Fibroblast of villous mesenchyme (primary cell): Measurements from ENCODE around the gene TMTC2. TPM values are rescaled to one million over a fixed set of nuclear protein-coding genes. Genes with fewer than 3 reads are reported as not detected.

ENCODE experiments used
- DNase-seq: peaks from one replicate; pipeline ENCODE4 v3.0.0-alpha.2; 2010; ENCODE audit warnings: low read depth
- H3K4me3 ChIP-seq: 2 replicates; pipeline ENCODE4 v1.5.1; 2011; ENCODE audit warnings: low read depth, mild to moderate bottlenecking, low read length
- total RNA-seq: library from RNA; depleted of rRNA; stranded (reverse); fragments of >200 nt; gene quantifications from 2 replicates; pipeline ENCODE4 v1.2.3, GENCODE V29; 2012
- TF ChIP-seq, protein P1 (sequence below): IDR thresholded peaks from 2 replicates; pipeline ENCODE4 v1.5.1; 2012; ENCODE audit warnings: low read depth, mild to moderate bottlenecking, low read length; ENCODE audit not compliant: insufficient read depth

The TMTC2 gene
- total RNA-seq, 1 donor = 5.2 TPM

DNA sequence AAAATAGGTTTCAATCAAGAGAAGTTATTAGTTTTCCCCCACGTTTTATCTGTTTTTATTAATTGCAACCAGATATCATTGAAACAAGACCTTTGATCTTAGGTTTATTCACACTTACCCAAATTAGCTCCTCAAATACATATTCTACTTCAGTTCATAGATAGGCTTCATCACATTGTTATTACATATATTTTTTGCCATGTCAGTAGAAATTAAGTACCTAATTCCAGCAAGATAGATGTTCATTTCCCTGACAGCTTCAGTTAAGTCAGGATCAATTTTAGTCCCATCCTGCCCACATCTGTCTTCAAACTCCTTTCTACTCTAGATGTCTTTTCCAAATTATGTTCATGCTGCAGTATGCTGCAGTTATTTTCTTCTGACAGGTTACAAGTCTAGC is 388.8 kb downstream of the TMTC2 start:
- DNase-seq = no peak
- H3K4me3 ChIP-seq = no peak overlapping the region
- TF ChIP-seq, protein P1, sequence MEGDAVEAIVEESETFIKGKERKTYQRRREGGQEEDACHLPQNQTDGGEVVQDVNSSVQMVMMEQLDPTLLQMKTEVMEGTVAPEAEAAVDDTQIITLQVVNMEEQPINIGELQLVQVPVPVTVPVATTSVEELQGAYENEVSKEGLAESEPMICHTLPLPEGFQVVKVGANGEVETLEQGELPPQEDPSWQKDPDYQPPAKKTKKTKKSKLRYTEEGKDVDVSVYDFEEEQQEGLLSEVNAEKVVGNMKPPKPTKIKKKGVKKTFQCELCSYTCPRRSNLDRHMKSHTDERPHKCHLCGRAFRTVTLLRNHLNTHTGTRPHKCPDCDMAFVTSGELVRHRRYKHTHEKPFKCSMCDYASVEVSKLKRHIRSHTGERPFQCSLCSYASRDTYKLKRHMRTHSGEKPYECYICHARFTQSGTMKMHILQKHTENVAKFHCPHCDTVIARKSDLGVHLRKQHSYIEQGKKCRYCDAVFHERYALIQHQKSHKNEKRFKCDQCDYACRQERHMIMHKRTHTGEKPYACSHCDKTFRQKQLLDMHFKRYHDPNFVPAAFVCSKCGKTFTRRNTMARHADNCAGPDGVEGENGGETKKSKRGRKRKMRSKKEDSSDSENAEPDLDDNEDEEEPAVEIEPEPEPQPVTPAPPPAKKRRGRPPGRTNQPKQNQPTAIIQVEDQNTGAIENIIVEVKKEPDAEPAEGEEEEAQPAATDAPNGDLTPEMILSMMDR = no peak

DNA sequence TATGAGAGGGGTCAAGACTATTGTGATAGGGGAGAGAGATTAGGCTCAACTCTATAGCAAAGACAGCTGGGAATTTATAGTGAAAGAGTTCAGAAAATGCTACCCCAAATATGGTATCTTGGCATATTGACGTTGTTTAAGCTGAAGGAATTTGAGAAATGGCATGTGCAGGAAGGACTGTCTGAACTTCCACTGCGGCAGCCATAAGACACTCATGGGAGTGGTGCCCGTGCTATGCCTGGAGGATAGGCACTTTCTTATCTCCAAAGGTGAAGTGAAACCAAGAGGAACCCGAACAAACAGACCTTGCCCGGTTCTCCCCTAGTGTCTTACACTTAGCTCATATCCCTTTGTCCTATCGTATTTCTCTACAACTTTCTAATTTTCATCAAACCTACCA is 390.3 kb downstream of the TMTC2 start:
- no peak overlapping the region for H3K4me3 ChIP-seq
- TF ChIP-seq, protein P1 = no peak
- DNase-seq = no peak

DNA sequence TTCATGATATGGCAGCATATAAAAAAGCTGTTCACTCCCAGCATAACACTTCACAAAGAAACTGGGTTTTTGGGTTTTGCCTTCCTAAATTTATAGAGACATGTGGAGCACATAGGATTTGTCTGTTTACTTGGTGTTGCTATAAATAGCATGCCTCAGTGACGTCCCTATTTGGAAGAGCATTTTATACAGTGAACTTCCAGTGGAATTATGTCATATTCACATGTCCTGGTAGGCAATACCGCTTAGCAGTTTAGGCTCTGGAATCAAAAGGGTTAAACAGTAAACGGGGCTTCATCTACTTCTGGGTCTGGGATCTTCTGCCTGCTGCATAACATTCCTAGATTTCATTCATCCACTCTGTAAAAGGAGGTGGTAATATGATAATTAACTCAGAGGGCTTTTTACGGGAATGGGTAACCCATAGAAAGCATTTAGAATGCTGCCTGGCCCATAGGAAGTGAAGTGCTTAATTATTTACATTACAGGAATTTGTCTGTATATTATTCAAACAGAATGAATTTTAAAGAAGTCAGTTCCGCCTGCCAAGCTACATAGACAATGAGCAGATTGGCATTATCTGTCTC is 396.1 kb downstream of the TMTC2 start:
- TF ChIP-seq, protein P1 = no peak
- no peak overlapping the region for H3K4me3 ChIP-seq
- DNase-seq = no peak

DNA sequence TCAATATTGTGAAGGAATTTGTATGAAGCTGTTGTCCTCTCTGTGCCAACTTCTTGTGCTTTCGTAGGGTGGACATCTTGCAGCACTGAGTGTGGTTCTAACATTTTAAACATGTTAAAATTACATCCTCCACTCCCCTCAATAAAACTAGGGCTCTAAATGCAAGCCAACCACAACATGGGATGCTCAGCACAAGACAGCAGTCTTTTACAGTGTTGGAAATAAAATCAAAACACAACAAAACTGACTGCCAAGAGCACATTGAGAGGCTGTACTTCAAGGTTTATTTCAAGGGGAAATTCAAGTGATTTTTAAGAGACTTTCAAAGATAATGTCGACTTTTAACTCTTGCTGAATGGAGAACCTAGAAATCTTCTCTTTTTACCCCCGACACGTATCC is 396.9 kb downstream of the TMTC2 start:
- TF ChIP-seq, protein P1 = no peak
- no peak for DNase-seq

DNA sequence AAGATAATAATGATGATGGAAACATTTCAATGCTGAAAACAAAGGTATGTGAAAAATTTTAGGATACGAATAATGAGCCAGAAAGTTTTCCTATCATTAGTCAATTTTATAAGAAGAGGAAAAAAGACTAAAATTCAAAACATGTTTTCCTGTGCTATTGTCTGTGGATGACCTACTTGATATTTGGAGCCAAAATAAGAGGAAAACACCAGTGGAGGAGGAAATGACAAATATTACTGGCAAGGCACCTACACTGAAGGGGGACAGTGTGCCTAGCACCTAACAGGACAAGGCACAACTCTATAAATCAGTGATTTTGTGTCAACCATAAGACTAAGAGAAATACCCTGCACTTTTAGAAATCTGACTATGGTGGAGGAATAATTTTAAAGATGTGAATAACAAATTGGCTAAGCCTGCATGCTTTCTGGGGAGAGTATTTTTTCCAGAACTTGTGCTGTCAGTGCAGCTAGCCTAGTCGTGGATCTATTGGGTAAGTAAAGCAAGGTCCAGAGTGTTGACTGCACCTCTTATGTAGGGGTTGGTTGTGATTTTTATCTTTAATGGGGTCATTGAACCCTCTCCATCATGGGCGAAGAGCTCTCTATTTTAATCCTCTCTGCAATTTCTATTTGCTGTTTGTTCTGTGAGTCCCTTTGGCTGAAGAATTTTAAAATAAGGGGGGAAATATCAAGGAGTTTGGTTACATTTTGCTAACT is 398.0 kb downstream of the TMTC2 start:
- TF ChIP-seq, protein P1 = no peak
- no peak overlapping the region for H3K4me3 ChIP-seq
- no peak for DNase-seq

More for the DNA sequence above, 396.9 kb downstream of the TMTC2 start:
- H3K4me3 ChIP-seq = no peak overlapping the region

DNA sequence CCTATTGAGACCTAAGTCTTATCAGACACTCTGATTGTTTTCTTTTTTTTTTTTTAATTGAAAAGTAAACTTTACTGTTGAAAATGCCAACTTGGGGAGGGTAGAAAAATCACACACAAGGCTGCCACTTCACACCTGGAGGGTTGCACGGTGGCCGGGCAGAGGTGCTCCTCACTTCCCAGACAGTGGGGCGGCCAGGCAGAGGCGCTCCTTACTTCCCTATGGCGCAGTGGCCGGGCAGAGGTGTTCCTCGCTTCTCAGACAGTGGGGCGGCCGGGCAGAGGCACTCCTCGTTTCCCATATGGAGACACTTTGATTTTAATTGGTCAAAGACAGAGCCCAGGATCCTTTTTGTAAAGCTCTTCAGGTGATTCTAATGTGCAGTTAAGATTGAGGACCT is 399.3 kb downstream of the TMTC2 start:
- TF ChIP-seq, protein P1 = no peak
- no peak overlapping the region for H3K4me3 ChIP-seq
- DNase-seq = no peak

DNA sequence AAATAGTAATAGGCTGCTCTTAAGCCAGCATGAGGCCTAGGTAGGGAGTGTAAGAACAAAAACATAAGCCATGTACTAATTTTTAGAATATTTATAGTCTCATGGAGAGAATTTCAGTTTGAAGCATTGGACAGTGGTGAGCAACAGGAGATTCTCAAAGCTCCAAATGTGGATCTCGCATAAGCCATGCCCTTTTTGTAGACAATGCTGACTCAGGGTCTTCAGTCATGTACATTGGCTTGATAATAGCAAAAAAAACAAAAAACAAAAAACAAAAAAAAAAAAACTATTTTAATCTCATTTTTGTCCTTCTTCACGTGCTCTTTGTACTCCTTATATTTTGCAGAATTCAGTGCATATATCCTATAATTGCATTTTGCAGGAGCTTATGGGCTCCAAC is 402.9 kb downstream of the TMTC2 start:
- TF ChIP-seq, protein P1 = no peak
- H3K4me3 ChIP-seq = no peak overlapping the region
- DNase-seq = no peak
